Measurements from ENCODE around the gene AKIRIN2. TPM values are rescaled to one million over a fixed set of nuclear protein-coding genes. Genes with fewer than 3 reads are reported as not detected.

The AKIRIN2 gene
- total and polyA plus RNA-seq, 7 experiments from 2014 or later: 28.8 to 197 (median 54.6) TPM

Other genes starting within 250 kb of the AKIRIN2 start
- gene SLC35A1, start 229.3 kb downstream of the AKIRIN2 start, total RNA-seq: 10 to 100 TPM; 10.4 to 23.4 (median 15.6) TPM
- 10 to 100 TPM; 29.2 to 32.6 TPM for gene SLC35A1, start 229.3 kb downstream of the AKIRIN2 start, polyA plus RNA-seq
- 10 to 100 TPM; 21.0 to 40.0 (median 24.2) TPM for gene RARS2, start 112.2 kb downstream of the AKIRIN2 start, total RNA-seq
- 10 to 100 TPM; 32.3 to 37.2 TPM for gene RARS2, start 112.2 kb downstream of the AKIRIN2 start, polyA plus RNA-seq
- 10 to 100 TPM; 17.7 to 29.8 (median 27.6) TPM for gene ORC3, start 112.1 kb downstream of the AKIRIN2 start, total RNA-seq
- 10 to 100 TPM; 32.4 to 40.3 TPM for gene ORC3, start 112.1 kb downstream of the AKIRIN2 start, polyA plus RNA-seq

Measured in naive thymus-derived CD4-positive, alpha-beta T cell (primary cell).